Prostate gland (tissue), 2 donors: ENCODE data around the gene RAB18. TPM values are rescaled to one million over a fixed set of nuclear protein-coding genes. Genes with fewer than 3 reads are reported as not detected.
"Not testable (repeated sequence)": the region's sequence is repeated elsewhere in the genome, so short reads cannot be mapped to it uniquely, and the experiment has no call there.

Source experiments
- DNase-seq: peaks from one replicate; pipeline ENCODE4 v3.0.0-alpha.2; 2019; ENCODE audit warnings: low spot score
- H3K27ac ChIP-seq, 2 donors: fragments of 200-600 bp; sonication (generic); 2 replicates each; pipeline ENCODE4 v1.5.1; 2017 to 2019
- H3K27me3 ChIP-seq: fragments of 200-600 bp; sonication (generic); replicated peaks from 2 replicates; pipeline ENCODE4 v1.5.1; 2019; ENCODE audit not compliant: insufficient read depth
- H3K36me3 ChIP-seq, 2 donors: fragments of 200-600 bp; sonication (generic); 1 replicate in 1 of 2; 2 replicates in 1 of 2; pipeline versions ENCODE4 v1.5.1 to v1.8.1; 2017 to 2019
- H3K4me1 ChIP-seq: fragments of 200-600 bp; sonication (generic); replicated peaks from 2 replicates; pipeline ENCODE4 v1.5.1; 2019
- H3K4me3 ChIP-seq, 2 donors: fragments of 200-600 bp; sonication (generic); 2 replicates each; pipeline ENCODE4 v1.5.1; 2017 to 2019
- H3K9me3 ChIP-seq: fragments of 200-600 bp; sonication (generic); 2 replicates; pipeline ENCODE4 v1.5.1; 2017
- CTCF ChIP-seq, 4 experiments: fragments of 200-600 bp in 2 of 4; fragments of 450-650 bp in 2 of 4; sonication (generic) in 2 of 4; IDR thresholded peaks; 1 replicate in 3 of 4; 2 replicates in 1 of 4; pipeline ENCODE4 v1.5.1; 2016 to 2019; ENCODE audit warnings: antibody characterized with exemption in 4 of 4, mild to moderate bottlenecking in 2 of 4, moderate library complexity in 2 of 4
- POLR2A ChIP-seq: fragments of 450-650 bp; IDR thresholded peaks from one replicate; pipeline ENCODE4 v1.6.1; 2016; ENCODE audit warnings: antibody characterized with exemption, mild to moderate bottlenecking
- POLR2AphosphoS5 ChIP-seq: sonication (generic); formaldehyde crosslinking; IDR thresholded peaks from one replicate; pipeline ENCODE4 v1.6.1; 2017; ENCODE audit warnings: antibody characterized with exemption
- WGBS: methylation state at CpG from one replicate; pipeline ENCODE4 v1.1.5; 2018; 5-methylcytosine and 5-hydroxymethylcytosine counted together
- intact Hi-C: fragments of 100-400 bp; cut with DNase I; formaldehyde crosslinking; loops from one replicate; pipeline ENCODE4 v1.14.2; 2022
- total RNA-seq, 2 donors: library from RNA; depleted of rRNA; stranded (reverse); fragments of >200 nt; gene quantifications; one replicate each; pipeline ENCODE4 v1.1.0, GENCODE V29; 2016

The RAB18 gene
- total RNA-seq, 2 donors from 2014 or later, result 53.5 to 62.6 TPM

- no peaks in the 10 kb centered on the region for H3K9me3 ChIP-seq
- no peak for DNase-seq
- H3K27ac ChIP-seq, result no peak overlapping the region
- intact Hi-C loops, result no loop called here
- H3K36me3 ChIP-seq, result no peaks in the 10 kb centered on the region
- no peaks in the 10 kb centered on the region for H3K4me1 ChIP-seq
- TF ChIP-seq CTCF (IDR thresholded peaks at IDR 0.05) (no peak), POLR2AphosphoS5 (no peak), POLR2A (no peak)
- WGBS, result 90% methylated on average over 3 of the region's 3 CpGs
- no peaks in the 10 kb centered on the region for H3K27me3 ChIP-seq
- no peak overlapping the region for H3K4me3 ChIP-seq
Measured at GRCh38 chr10:27564880-27565279, 60.8 kb downstream of the RAB18 start.

GRCh38 chr10:27568196-27569175 is 64.4 kb downstream of the RAB18 start:
- no peak for TF ChIP-seq CTCF (IDR thresholded peaks at IDR 0.05)
- no peak for TF ChIP-seq POLR2AphosphoS5
- TF ChIP-seq POLR2A, result no peak
- no peak overlapping the region for H3K27ac ChIP-seq
- no peak for DNase-seq
- intact Hi-C loops, result no loop called here
- H3K36me3 ChIP-seq, result no peaks in the 10 kb centered on the region
- no peaks in the 10 kb centered on the region for H3K4me1 ChIP-seq
- H3K4me3 ChIP-seq, result no peak overlapping the region
- WGBS, result 80% methylated on average over 7 of the region's 7 CpGs
- no peaks in the 10 kb centered on the region for H3K9me3 ChIP-seq
- no peaks in the 10 kb centered on the region for H3K27me3 ChIP-seq

- intact Hi-C loops, result no loop called here
- 82% methylated on average over 4 of the region's 4 CpGs for WGBS
- no peak overlapping the region for H3K4me3 ChIP-seq
- DNase-seq, result no peak
- H3K4me1 ChIP-seq, result no peaks in the 10 kb centered on the region
- no peaks in the 10 kb centered on the region for H3K27me3 ChIP-seq
- no peaks in the 10 kb centered on the region for H3K9me3 ChIP-seq
- TF ChIP-seq CTCF (IDR thresholded peaks at IDR 0.05) (no peak), POLR2A (no peak), POLR2AphosphoS5 (no peak)
- no peaks in the 10 kb centered on the region for H3K36me3 ChIP-seq
- no peak overlapping the region for H3K27ac ChIP-seq
Measured at GRCh38 chr10:27569946-27570345, 65.8 kb downstream of the RAB18 start.

GRCh38 chr10:27577038-27577437 is 72.9 kb downstream of the RAB18 start:
- H3K36me3 ChIP-seq, H3K27ac ChIP-seq, H3K9me3 ChIP-seq, intact Hi-C loops, DNase-seq, H3K4me1 ChIP-seq, H3K27me3 ChIP-seq, H3K4me3 ChIP-seq: not testable (repeated sequence)
- WGBS, result 81% methylated on average over 5 of the region's 5 CpGs

- WGBS, result 70% methylated on average over 4 of the region's 4 CpGs
- H3K27ac ChIP-seq, result no peak overlapping the region
- no peak for TF ChIP-seq POLR2AphosphoS5
- TF ChIP-seq POLR2A, result no peak
- no peak for TF ChIP-seq CTCF (IDR thresholded peaks at IDR 0.05)
- H3K4me3 ChIP-seq, result no peak overlapping the region
- no peaks in the 10 kb centered on the region for H3K4me1 ChIP-seq
- no peaks in the 10 kb centered on the region for H3K9me3 ChIP-seq
- intact Hi-C loops, result no loop called here
- H3K27me3 ChIP-seq, result no peaks in the 10 kb centered on the region
- no peak for DNase-seq
- no peaks in the 10 kb centered on the region for H3K36me3 ChIP-seq
Measured at GRCh38 chr10:27578316-27578715, 74.2 kb downstream of the RAB18 start.
